Cardiac fibroblast (primary cell): ENCODE measurements around the gene LRRC34.

Experiments
- DNase-seq, 2 donors: peaks; one replicate each; pipeline versions ENCODE4 v3.0.0 to v3.0.0-alpha.2; 2010; ENCODE audit warnings: low read depth in 2 of 2
- H3K4me3 ChIP-seq, 2 donors: replicated peaks in 1 of 2; 1 replicate in 1 of 2; 2 replicates in 1 of 2; pipeline ENCODE4 v1.5.1; 2011; ENCODE audit warnings: low read depth in 2 of 2, low read length in 2 of 2, mild to moderate bottlenecking in 2 of 2, moderate library complexity in 1 of 2
- CTCF ChIP-seq: IDR thresholded peaks from one replicate; pipeline ENCODE4 v1.5.1; 2011; ENCODE audit warnings: low read depth, mild to moderate bottlenecking, low read length, inconsistent platforms

LRRC34 gene

GRCh38 chr3:169818316-169818715, 5.6 kb upstream of the LRRC34 start:
- peak; percentile 56 to 58 for DNase-seq
- no peak for TF ChIP-seq CTCF

GRCh38 chr3:169815590-169816150, 3.0 kb upstream of the LRRC34 start:
- DNase-seq: no peak
- H3K4me3 ChIP-seq: no peak overlapping the region
- TF ChIP-seq CTCF: no peak

More at GRCh38 chr3:169818316-169818715, 5.6 kb upstream of the LRRC34 start:
- no peak overlapping the region for H3K4me3 ChIP-seq

- peak; percentile 59 for TF ChIP-seq CTCF
- peak overlapping the region in 1 of 2 donors; percentile 55 for H3K4me3 ChIP-seq
- peak; percentile 15 to 45 for DNase-seq
Observed at GRCh38 chr3:169813757-169814517, 1.2 kb upstream of the LRRC34 start.

- no peak for TF ChIP-seq CTCF
- H3K4me3 ChIP-seq: peak overlapping the region in 1 of 2 donors; percentile 55
- no peak for DNase-seq
Observed at GRCh38 chr3:169813278-169813677, 574 bp upstream of the LRRC34 start.

- H3K4me3 ChIP-seq: peak overlapping the region; percentile 36 to 55
- DNase-seq: peak; percentile 68 to 78
- TF ChIP-seq CTCF: no peak
Observed at GRCh38 chr3:169811631-169812331, 923 bp downstream of the LRRC34 start.

GRCh38 chr3:169809230-169809795, 3.4 kb downstream of the LRRC34 start:
- DNase-seq: no peak
- no peak for TF ChIP-seq CTCF
- no peak overlapping the region for H3K4me3 ChIP-seq
